WTC11 (cell line): ENCODE results near the gene NBAS. TPM values are rescaled to one million over a fixed set of nuclear protein-coding genes. Genes with fewer than 3 reads are reported as not detected.

Experiments used
- ATAC-seq: fragments of 200-7000 bp; cut with Tn5 transposase; 2 replicates; pipeline ENCODE4 v1.10.0; 2021; ENCODE audit warnings: mild to moderate bottlenecking, moderate library complexity
- CTCF ChIA-PET: fragments of 300-600 bp; sonication (Branson Sonifier 250); formaldehyde crosslinking; loops from one replicate; lab custom pipeline; 2021; ENCODE audit warnings: antibody characterized with exemption; lab: Charles Lee
- POLR2A ChIA-PET: fragments of 350-600 bp; sonication (Branson Sonifier 250); formaldehyde crosslinking; loops from one replicate; lab custom pipeline; 2021; ENCODE audit warnings: antibody characterized with exemption; lab: Charles Lee
- DNase-seq: peaks from one replicate; pipeline ENCODE4 v3.0.0; 2021; ENCODE audit warnings: low spot score
- H3K27ac Mint-ChIP-seq: 2 replicates; pipeline ENCODE4 v1.8.0; 2021; ENCODE audit warnings: mixed read lengths
- H3K27me3 Mint-ChIP-seq: 2 replicates; pipeline ENCODE4 v1.8.0; 2021; ENCODE audit warnings: low read depth, mild to moderate bottlenecking, moderate library complexity, mixed read lengths
- H3K36me3 Mint-ChIP-seq: 2 replicates; pipeline ENCODE4 v1.8.0; 2021; ENCODE audit warnings: mixed read lengths
- H3K4me1 Mint-ChIP-seq: 2 replicates; pipeline ENCODE4 v1.8.0; 2022; ENCODE audit warnings: mixed read lengths
- H3K4me3 Mint-ChIP-seq: 2 replicates; pipeline ENCODE4 v1.8.0; 2021; ENCODE audit warnings: mild to moderate bottlenecking, moderate library complexity, mixed read lengths
- H3K9me3 Mint-ChIP-seq: 2 replicates; pipeline ENCODE4 v1.8.0; 2021; ENCODE audit warnings: mixed read lengths
- JAZF1 ChIP-seq: fragments of 250-450 bp; sonication (Bioruptor Pico); IDR thresholded peaks from 2 replicates; pipeline ENCODE4 v1.9.0; 2021; ENCODE audit warnings: moderate library complexity, mild to moderate bottlenecking, inconsistent platforms
- KAT7 ChIP-seq: sonication (generic); formaldehyde crosslinking; IDR thresholded peaks from 2 replicates; pipeline ENCODE4 v1.8.1; 2023; ENCODE audit warnings: missing genetic modification reagents, mild to moderate bottlenecking, borderline replicate concordance
- NR3C1 ChIP-seq: sonication (generic); formaldehyde crosslinking; conservative IDR thresholded peaks from 2 replicates; pipeline ENCODE4 v1.8.1; 2023; ENCODE audit warnings: low read depth, mild to moderate bottlenecking, missing genetic modification reagents
- OVOL2 ChIP-seq: fragments of 250-450 bp; sonication (Bioruptor Pico); IDR thresholded peaks from 2 replicates; pipeline ENCODE4 v1.9.0; 2021; ENCODE audit warnings: mild to moderate bottlenecking, borderline replicate concordance
- SMAD4 ChIP-seq: sonication (generic); formaldehyde crosslinking; IDR thresholded peaks from 2 replicates; pipeline ENCODE4 v1.8.0; 2022; ENCODE audit warnings: mild to moderate bottlenecking, missing genetic modification reagents
- TCF7 ChIP-seq: sonication (generic); formaldehyde crosslinking; IDR thresholded peaks from 2 replicates; pipeline ENCODE4 v1.8.0; 2022; ENCODE audit warnings: mild to moderate bottlenecking, low read depth, missing genetic modification reagents, moderate library complexity
- ZNF138 ChIP-seq: sonication (generic); formaldehyde crosslinking; conservative IDR thresholded peaks from 2 replicates; pipeline ENCODE4 v1.8.1; 2022; ENCODE audit warnings: mild to moderate bottlenecking, moderate library complexity, missing genetic modification reagents
- ZNF219 ChIP-seq: sonication (generic); formaldehyde crosslinking; IDR thresholded peaks from 2 replicates; pipeline ENCODE4 v1.8.0; 2023; ENCODE audit warnings: missing genetic modification reagents, mild to moderate bottlenecking, borderline replicate concordance
- ZNF416 ChIP-seq: fragments of 250-450 bp; sonication (Bioruptor Pico); IDR thresholded peaks from 2 replicates; pipeline ENCODE4 v1.9.0; 2021; ENCODE audit warnings: mild to moderate bottlenecking, inconsistent platforms
- total RNA-seq: library from RNA; stranded (reverse); gene quantifications from 3 replicates; pipeline ENCODE4 v1.2.3, GENCODE V29; 2021
- TF ChIP-seq, protein P1 (sequence below): sonication (generic); formaldehyde crosslinking; conservative IDR thresholded peaks from 2 replicates; pipeline ENCODE4 v1.8.1; 2023; ENCODE audit warnings: mild to moderate bottlenecking, low read depth, missing genetic modification reagents, moderate library complexity
- TF ChIP-seq, protein P2 (sequence below): sonication (generic); formaldehyde crosslinking; IDR thresholded peaks from 2 replicates; pipeline ENCODE4 v1.8.1; 2022; ENCODE audit warnings: low read depth, mild to moderate bottlenecking, moderate library complexity, missing genetic modification reagents, borderline replicate concordance
- TF ChIP-seq, protein P3 (sequence below): sonication (generic); formaldehyde crosslinking; IDR thresholded peaks from 2 replicates; pipeline ENCODE4 v1.8.1; 2023; ENCODE audit warnings: mild to moderate bottlenecking, missing genetic modification reagents, borderline replicate concordance
- TF ChIP-seq, protein P4 (sequence below): sonication (generic); formaldehyde crosslinking; IDR thresholded peaks from 2 replicates; pipeline ENCODE4 v1.8.1; 2023; ENCODE audit warnings: mild to moderate bottlenecking, missing genetic modification reagents

Gene NBAS
- total RNA-seq, 1 experiment from 2014 or later: 32.3 TPM

DNA sequence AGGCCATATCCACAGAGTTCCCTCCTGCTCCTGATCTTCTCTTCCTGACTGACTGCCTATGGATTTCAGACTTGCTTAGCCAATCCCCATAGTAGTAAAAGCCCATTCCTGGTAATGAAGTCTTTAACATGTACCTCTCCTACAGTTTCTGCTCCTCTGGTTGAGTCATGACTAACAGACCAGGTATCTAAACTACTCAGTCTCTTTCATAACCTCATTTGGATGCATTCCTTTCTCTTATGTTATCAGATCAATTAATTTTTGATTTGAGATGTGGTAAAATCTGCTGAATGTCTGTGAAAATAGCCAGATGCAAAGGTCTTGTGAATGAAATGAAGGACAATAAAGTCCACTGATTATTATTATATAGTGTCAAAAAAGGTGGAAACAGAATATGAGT lies 198.0 kb downstream of the NBAS start:
- Mint-ChIP-seq H3K27me3 (no peaks in the 10 kb centered on the region), H3K9me3 (no peaks in the 10 kb centered on the region), H3K4me3 (no peak overlapping the region), H3K36me3 (peaks cover 9% of the 10 kb centered on the region; the same call in 1 of the 2 replicates), H3K4me1 (peaks cover 44% of the 10 kb centered on the region), H3K27ac (no peak overlapping the region)
- DNase-seq (no peak), ATAC-seq (no peak)
- TF ChIP-seq TCF7 (CRISPR knock-in tag) (no peak), SMAD4 (CRISPR knock-in tag) (no peak), KAT7 (CRISPR knock-in tag) (no peak), ZNF138 (CRISPR knock-in tag) (no peak), ZNF219 (no peak), NR3C1 (no peak), ZNF416 (CRISPR knock-in tag) (no peak)
- TF ChIP-seq, protein P1, sequence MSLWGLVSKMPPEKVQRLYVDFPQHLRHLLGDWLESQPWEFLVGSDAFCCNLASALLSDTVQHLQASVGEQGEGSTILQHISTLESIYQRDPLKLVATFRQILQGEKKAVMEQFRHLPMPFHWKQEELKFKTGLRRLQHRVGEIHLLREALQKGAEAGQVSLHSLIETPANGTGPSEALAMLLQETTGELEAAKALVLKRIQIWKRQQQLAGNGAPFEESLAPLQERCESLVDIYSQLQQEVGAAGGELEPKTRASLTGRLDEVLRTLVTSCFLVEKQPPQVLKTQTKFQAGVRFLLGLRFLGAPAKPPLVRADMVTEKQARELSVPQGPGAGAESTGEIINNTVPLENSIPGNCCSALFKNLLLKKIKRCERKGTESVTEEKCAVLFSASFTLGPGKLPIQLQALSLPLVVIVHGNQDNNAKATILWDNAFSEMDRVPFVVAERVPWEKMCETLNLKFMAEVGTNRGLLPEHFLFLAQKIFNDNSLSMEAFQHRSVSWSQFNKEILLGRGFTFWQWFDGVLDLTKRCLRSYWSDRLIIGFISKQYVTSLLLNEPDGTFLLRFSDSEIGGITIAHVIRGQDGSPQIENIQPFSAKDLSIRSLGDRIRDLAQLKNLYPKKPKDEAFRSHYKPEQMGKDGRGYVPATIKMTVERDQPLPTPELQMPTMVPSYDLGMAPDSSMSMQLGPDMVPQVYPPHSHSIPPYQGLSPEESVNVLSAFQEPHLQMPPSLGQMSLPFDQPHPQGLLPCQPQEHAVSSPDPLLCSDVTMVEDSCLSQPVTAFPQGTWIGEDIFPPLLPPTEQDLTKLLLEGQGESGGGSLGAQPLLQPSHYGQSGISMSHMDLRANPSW (CRISPR knock-in tag): no peak
- TF ChIP-seq, protein P2, sequence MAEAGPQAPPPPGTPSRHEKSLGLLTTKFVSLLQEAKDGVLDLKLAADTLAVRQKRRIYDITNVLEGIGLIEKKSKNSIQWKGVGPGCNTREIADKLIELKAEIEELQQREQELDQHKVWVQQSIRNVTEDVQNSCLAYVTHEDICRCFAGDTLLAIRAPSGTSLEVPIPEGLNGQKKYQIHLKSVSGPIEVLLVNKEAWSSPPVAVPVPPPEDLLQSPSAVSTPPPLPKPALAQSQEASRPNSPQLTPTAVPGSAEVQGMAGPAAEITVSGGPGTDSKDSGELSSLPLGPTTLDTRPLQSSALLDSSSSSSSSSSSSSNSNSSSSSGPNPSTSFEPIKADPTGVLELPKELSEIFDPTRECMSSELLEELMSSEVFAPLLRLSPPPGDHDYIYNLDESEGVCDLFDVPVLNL (CRISPR knock-in tag): no peak
- TF ChIP-seq, protein P3, sequence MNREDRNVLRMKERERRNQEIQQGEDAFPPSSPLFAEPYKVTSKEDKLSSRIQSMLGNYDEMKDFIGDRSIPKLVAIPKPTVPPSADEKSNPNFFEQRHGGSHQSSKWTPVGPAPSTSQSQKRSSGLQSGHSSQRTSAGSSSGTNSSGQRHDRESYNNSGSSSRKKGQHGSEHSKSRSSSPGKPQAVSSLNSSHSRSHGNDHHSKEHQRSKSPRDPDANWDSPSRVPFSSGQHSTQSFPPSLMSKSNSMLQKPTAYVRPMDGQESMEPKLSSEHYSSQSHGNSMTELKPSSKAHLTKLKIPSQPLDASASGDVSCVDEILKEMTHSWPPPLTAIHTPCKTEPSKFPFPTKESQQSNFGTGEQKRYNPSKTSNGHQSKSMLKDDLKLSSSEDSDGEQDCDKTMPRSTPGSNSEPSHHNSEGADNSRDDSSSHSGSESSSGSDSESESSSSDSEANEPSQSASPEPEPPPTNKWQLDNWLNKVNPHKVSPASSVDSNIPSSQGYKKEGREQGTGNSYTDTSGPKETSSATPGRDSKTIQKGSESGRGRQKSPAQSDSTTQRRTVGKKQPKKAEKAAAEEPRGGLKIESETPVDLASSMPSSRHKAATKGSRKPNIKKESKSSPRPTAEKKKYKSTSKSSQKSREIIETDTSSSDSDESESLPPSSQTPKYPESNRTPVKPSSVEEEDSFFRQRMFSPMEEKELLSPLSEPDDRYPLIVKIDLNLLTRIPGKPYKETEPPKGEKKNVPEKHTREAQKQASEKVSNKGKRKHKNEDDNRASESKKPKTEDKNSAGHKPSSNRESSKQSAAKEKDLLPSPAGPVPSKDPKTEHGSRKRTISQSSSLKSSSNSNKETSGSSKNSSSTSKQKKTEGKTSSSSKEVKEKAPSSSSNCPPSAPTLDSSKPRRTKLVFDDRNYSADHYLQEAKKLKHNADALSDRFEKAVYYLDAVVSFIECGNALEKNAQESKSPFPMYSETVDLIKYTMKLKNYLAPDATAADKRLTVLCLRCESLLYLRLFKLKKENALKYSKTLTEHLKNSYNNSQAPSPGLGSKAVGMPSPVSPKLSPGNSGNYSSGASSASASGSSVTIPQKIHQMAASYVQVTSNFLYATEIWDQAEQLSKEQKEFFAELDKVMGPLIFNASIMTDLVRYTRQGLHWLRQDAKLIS (CRISPR knock-in tag): no peak
- CTCF ChIA-PET: no interaction called here
- POLR2A ChIA-PET: no interaction called here

DNA sequence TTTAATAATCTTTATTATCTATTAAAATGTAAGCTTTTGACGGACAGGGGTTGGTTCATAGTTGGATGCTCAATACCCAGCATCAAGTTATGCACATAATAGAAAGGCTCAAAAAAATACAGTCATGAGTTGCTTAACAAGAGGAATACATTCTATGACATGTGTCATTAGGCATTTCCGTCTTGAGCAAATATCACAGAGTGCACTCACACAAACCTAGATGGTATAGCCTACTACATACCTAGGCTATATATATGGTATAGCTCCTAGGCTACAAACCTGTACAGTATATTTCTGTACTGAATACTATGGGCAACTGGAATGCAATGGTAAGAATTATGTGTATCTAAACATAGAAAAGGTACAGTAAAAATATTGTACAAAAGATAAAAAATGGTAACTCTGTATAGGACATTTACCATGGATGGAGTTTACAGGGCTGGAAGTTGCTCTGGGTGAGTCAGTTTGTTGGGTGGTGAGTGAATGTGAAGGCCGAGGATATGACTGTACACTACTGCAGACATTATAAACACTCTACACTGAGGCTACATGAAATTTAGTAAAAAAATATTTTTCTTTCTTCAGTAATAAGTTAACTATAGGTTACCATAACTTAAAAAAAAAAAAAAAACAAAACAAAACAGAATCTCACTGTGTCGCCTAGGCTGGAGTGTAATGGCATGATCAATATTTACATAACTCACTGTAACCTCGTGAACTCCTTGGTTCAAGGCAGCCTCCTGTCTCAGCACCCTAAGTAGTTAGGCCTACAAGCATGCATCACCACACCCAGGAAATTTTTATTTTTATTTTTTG lies 201.2 kb downstream of the NBAS start:
- TF ChIP-seq, protein P4, sequence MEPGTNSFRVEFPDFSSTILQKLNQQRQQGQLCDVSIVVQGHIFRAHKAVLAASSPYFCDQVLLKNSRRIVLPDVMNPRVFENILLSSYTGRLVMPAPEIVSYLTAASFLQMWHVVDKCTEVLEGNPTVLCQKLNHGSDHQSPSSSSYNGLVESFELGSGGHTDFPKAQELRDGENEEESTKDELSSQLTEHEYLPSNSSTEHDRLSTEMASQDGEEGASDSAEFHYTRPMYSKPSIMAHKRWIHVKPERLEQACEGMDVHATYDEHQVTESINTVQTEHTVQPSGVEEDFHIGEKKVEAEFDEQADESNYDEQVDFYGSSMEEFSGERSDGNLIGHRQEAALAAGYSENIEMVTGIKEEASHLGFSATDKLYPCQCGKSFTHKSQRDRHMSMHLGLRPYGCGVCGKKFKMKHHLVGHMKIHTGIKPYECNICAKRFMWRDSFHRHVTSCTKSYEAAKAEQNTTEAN (CRISPR knock-in tag): no peak
- TF ChIP-seq OVOL2: no peak
- no peak for TF ChIP-seq JAZF1 (CRISPR knock-in tag)
- no peak for DNase-seq
- ChIA-PET CTCF (no interaction called here), POLR2A (no interaction called here)
- no peak overlapping the region for H3K4me3 Mint-ChIP-seq
- ATAC-seq: no peak
- no peaks in the 10 kb centered on the region for H3K27me3 Mint-ChIP-seq
- peaks cover 35% of the 10 kb centered on the region for H3K4me1 Mint-ChIP-seq
- peaks cover 10% of the 10 kb centered on the region for H3K36me3 Mint-ChIP-seq
- no peaks in the 10 kb centered on the region for H3K9me3 Mint-ChIP-seq
- no peak overlapping the region for H3K27ac Mint-ChIP-seq
